ENCODE results near the gene KLF8. TPM values are rescaled to one million over a fixed set of nuclear protein-coding genes. Genes with fewer than 3 reads are reported as not detected.

KLF8 gene
- total and polyA plus RNA-seq, 2 experiments from 2014 or later: 2.7 to 11.5 TPM

- H3F3A ChIP-seq (replicated peaks; ENCODE audit: low read depth): no peaks in the 10 kb centered on the region
- TF ChIP-seq EZH2 (IDR thresholded peaks at IDR 0.05; ENCODE audit: low read depth, unreplicated experiment) (no peak), ZNF331 (CRISPR knock-in tag; IDR thresholded peaks at IDR 0.05; ENCODE audit: low read depth) (no peak), NANOG (IDR thresholded peaks at IDR 0.05; ENCODE audit: borderline replicate concordance) (no peak), CTCF (conservative IDR thresholded peaks at IDR 0.05; ENCODE audit: low read depth in 2 of 2) (no peak), JUNB (IDR thresholded peaks at IDR 0.05; ENCODE audit: unreplicated experiment) (no peak), REST (IDR thresholded peaks at IDR 0.05; ENCODE audit: unreplicated experiment) (no peak), POLR2AphosphoS5 (IDR thresholded peaks at IDR 0.05; ENCODE audit: low read depth) (no peak), EZH2phosphoT487 (IDR thresholded peaks at IDR 0.05; ENCODE audit: unreplicated experiment) (no peak), STAT1 (IDR thresholded peaks at IDR 0.05; ENCODE audit: unreplicated experiment) (no peak), ETS1 (IDR thresholded peaks at IDR 0.05) (no peak), ZNF114 (CRISPR knock-in tag; IDR thresholded peaks at IDR 0.05) (no peak), CREB1 (CRISPR knock-in tag; IDR thresholded peaks at IDR 0.05; ENCODE audit: low read depth) (no peak)
- TF ChIP-seq, protein P1, sequence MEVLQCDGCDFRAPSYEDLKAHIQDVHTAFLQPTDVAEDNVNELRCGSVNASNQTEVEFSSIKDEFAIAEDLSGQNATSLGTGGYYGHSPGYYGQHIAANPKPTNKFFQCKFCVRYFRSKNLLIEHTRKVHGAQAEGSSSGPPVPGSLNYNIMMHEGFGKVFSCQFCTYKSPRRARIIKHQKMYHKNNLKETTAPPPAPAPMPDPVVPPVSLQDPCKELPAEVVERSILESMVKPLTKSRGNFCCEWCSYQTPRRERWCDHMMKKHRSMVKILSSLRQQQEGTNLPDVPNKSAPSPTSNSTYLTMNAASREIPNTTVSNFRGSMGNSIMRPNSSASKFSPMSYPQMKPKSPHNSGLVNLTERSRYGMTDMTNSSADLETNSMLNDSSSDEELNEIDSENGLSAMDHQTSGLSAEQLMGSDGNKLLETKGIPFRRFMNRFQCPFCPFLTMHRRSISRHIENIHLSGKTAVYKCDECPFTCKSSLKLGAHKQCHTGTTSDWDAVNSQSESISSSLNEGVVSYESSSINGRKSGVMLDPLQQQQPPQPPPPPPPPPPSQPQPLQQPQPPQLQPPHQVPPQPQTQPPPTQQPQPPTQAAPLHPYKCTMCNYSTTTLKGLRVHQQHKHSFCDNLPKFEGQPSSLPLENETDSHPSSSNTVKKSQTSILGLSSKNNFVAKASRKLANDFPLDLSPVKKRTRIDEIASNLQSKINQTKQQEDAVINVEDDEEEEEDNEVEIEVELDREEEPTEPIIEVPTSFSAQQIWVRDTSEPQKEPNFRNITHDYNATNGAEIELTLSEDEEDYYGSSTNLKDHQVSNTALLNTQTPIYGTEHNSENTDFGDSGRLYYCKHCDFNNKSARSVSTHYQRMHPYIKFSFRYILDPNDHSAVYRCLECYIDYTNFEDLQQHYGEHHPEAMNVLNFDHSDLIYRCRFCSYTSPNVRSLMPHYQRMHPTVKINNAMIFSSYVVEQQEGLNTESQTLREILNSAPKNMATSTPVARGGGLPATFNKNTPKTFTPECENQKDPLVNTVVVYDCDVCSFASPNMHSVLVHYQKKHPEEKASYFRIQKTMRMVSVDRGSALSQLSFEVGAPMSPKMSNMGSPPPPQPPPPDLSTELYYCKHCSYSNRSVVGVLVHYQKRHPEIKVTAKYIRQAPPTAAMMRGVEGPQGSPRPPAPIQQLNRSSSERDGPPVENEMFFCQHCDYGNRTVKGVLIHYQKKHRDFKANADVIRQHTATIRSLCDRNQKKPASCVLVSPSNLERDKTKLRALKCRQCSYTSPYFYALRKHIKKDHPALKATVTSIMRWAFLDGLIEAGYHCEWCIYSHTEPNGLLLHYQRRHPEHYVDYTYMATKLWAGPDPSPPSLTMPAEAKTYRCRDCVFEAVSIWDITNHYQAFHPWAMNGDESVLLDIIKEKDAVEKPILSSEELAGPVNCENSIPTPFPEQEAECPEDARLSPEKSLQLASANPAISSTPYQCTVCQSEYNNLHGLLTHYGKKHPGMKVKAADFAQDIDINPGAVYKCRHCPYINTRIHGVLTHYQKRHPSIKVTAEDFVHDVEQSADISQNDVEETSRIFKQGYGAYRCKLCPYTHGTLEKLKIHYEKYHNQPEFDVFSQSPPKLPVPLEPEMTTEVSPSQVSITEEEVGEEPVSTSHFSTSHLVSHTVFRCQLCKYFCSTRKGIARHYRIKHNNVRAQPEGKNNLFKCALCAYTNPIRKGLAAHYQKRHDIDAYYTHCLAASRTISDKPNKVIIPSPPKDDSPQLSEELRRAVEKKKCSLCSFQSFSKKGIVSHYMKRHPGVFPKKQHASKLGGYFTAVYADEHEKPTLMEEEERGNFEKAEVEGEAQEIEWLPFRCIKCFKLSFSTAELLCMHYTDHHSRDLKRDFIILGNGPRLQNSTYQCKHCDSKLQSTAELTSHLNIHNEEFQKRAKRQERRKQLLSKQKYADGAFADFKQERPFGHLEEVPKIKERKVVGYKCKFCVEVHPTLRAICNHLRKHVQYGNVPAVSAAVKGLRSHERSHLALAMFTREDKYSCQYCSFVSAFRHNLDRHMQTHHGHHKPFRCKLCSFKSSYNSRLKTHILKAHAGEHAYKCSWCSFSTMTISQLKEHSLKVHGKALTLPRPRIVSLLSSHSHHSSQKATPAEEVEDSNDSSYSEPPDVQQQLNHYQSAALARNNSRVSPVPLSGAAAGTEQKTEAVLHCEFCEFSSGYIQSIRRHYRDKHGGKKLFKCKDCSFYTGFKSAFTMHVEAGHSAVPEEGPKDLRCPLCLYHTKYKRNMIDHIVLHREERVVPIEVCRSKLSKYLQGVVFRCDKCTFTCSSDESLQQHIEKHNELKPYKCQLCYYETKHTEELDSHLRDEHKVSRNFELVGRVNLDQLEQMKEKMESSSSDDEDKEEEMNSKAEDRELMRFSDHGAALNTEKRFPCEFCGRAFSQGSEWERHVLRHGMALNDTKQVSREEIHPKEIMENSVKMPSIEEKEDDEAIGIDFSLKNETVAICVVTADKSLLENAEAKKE (CRISPR knock-in tag; IDR thresholded peaks at IDR 0.05): no peak
- no peaks in the 10 kb centered on the region for H3K79me2 ChIP-seq (replicated peaks; ENCODE audit: insufficient read depth)
These were observed 5.2 kb upstream of the KLF8 start for GRCh38 chrX:56226980-56227379.

More at GRCh38 chrX:56226980-56227379, 5.2 kb upstream of the KLF8 start:
- no peak overlapping the region for H3K4me2 ChIP-seq
- no peak overlapping the region for H3K4me3 ChIP-seq
- H3K36me3 ChIP-seq (ENCODE audit: insufficient read depth): no peaks in the 10 kb centered on the region
- no peaks in the 10 kb centered on the region for H3K9me2 ChIP-seq (ENCODE audit: insufficient read depth)
- H3K4me1 ChIP-seq (ENCODE audit: insufficient read depth): 0 out of 2 replicates have a peak, but pooled peaks cover 7% of the 10 kb centered on the region
- Mint-ChIP-seq H3K27me3 (ENCODE audit: insufficient read depth, low read depth, poor library complexity) (no peaks in the 10 kb centered on the region), H3K36me3 (ENCODE audit: low read depth) (no peaks in the 10 kb centered on the region), H3K9me3 (no peaks in the 10 kb centered on the region), H3K4me1 (peaks cover 16% of the 10 kb centered on the region), H3K4me3 (no peak overlapping the region), H3K27ac (no peak overlapping the region)
- no peak for DNase-seq (ENCODE audit: low spot score)
- no peak overlapping the region for H3K27ac ChIP-seq (ENCODE audit: low read depth)
- no peaks in the 10 kb centered on the region for H3K27me3 ChIP-seq (ENCODE audit: insufficient read depth)
- H2AFZ ChIP-seq: no peak overlapping the region
- no peaks in the 10 kb centered on the region for H4K20me1 ChIP-seq (replicated peaks; ENCODE audit: insufficient read depth)
- no peak for ATAC-seq

Measured in GM23338 (cell line).